Stimulated activated naive CD8-positive, alpha-beta T cell treated with anti-CD3 and anti-CD28 coated beads, Interleukin-15, amount 100 ng/mL, for 72 hours (primary cell): ENCODE measurements around the gene OR51V1.
"Not testable (repeated sequence)": the region's sequence is repeated elsewhere in the genome, so short reads cannot be mapped to it uniquely, and the experiment has no call there.

Experiments used
- ATAC-seq: fragments of 150-1000 bp; cut with Tn5 transposase; 2 replicates; pipeline ENCODE4 v1.10.0; 2021; ENCODE audit warnings: mild to moderate bottlenecking, moderate library complexity
- DNase-seq, 2 donors: peaks; one replicate each; pipeline ENCODE4 v3.0.0; 2021 to 2022
- H3K27ac Mint-ChIP-seq, 2 donors: one replicate each; pipeline ENCODE4 v1.8.0; 2022; ENCODE audit warnings: mild to moderate bottlenecking in 2 of 2, mixed read lengths in 2 of 2, moderate library complexity in 2 of 2
- H3K27me3 Mint-ChIP-seq: one replicate; pipeline ENCODE4 v1.8.0; 2022; ENCODE audit warnings: mixed read lengths
- H3K4me1 Mint-ChIP-seq: one replicate; pipeline ENCODE4 v1.8.0; 2022; ENCODE audit warnings: mild to moderate bottlenecking, mixed read lengths
- H3K4me3 Mint-ChIP-seq, 2 donors: one replicate each; pipeline ENCODE4 v1.8.0; 2022; ENCODE audit warnings: mild to moderate bottlenecking in 2 of 2, mixed read lengths in 2 of 2, moderate library complexity in 1 of 2
- H3K9me3 Mint-ChIP-seq, 2 donors: one replicate each; pipeline ENCODE4 v1.8.0; 2022; ENCODE audit warnings: mixed read lengths in 2 of 2

Gene OR51V1, protein sequence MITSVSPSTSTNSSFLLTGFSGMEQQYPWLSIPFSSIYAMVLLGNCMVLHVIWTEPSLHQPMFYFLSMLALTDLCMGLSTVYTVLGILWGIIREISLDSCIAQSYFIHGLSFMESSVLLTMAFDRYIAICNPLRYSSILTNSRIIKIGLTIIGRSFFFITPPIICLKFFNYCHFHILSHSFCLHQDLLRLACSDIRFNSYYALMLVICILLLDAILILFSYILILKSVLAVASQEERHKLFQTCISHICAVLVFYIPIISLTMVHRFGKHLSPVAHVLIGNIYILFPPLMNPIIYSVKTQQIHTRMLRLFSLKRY

DNA sequence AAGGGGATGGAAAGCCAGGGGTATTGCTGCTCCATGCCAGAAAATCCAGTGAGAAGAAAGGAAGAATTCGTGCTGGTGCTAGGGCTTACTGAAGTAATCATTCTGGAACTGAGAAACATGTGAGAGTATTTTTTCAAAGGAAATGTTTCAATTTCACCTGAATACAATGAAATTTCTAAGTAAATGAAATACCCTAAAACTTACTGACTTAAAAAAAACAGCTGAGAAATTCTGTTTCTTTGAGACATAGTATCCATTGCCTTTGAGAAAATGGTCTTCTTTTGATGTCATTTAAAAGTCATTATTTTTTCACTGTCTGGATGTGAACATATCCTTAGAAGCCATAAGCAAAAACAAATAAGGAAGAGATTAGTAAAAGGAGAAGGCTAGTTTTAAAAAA is at the start of gene OR51V1:
Gene OR51V1 (minus strand): TSS at position 101 of the 400 bp plus-strand sequence. CDS start 0 bp downstream, at position 101.
- ATAC-seq = no peak
- no peak for DNase-seq
- Mint-ChIP-seq H3K9me3 (no peaks in the 10 kb centered on the region), H3K27ac (no peak within 1 kb of the TSS), H3K4me3 (no peak within 1 kb of the TSS), H3K4me1 (no peaks in the 10 kb centered on the region), H3K27me3 (peaks cover 9% of the 10 kb centered on the region)

DNA sequence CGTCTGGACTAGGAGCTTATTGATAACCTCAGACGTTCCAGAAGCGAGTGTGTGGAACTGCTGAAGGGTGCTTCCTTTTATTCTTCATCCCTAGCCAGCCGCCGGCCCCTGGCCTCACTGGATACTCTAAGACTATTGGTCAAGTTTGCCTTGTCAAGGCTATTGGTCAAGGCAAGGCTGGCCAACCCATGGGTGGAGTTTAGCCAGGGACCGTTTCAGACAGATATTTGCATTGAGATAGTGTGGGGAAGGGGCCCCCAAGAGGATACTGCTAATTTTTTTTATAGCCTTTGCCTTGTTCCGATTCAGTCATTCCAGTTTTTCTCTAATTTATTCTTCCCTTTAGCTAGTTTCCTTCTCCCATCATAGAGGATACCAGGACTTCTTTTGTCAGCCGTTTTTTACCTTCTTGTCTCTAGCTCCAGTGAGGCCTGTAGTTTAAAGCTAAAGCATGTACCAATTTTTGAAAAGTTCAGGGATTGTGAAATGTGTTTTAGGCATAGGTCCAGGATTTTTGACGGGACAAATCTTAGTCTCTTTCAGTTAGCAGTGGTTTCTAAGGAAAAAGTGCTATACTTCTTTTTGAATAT is 49.4 kb upstream of the OR51V1 start, which contains the start of gene HBG1:
Gene HBG1 (minus strand): TSS at position 51 of the 590 bp plus-strand sequence. CDS start 53 bp downstream, outside the sequence.
- not testable (repeated sequence) for H3K27me3 Mint-ChIP-seq, H3K4me3 Mint-ChIP-seq, ATAC-seq, H3K9me3 Mint-ChIP-seq, H3K4me1 Mint-ChIP-seq, H3K27ac Mint-ChIP-seq, DNase-seq

DNA sequence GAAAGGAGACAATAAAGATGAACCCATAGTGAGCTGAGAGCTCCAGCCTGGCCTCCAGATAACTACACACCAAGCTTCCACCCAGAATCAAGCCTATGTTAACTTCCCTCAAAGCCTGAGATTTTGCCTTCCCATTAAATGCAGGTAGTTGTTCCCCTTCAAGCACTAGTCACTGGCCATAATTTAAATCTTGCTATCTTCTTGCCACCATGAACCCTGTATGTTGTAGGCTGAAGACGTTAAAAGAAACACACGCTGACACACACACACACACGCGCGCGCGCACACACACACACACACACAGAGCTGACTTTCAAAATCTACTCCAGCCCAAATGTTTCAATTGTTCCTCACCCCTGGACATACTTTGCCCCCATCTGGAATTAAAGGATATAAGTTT is 48.0 kb upstream of the OR51V1 start:
- H3K27me3 Mint-ChIP-seq, H3K9me3 Mint-ChIP-seq, DNase-seq, H3K27ac Mint-ChIP-seq, ATAC-seq, H3K4me3 Mint-ChIP-seq, H3K4me1 Mint-ChIP-seq: not testable (repeated sequence)

DNA sequence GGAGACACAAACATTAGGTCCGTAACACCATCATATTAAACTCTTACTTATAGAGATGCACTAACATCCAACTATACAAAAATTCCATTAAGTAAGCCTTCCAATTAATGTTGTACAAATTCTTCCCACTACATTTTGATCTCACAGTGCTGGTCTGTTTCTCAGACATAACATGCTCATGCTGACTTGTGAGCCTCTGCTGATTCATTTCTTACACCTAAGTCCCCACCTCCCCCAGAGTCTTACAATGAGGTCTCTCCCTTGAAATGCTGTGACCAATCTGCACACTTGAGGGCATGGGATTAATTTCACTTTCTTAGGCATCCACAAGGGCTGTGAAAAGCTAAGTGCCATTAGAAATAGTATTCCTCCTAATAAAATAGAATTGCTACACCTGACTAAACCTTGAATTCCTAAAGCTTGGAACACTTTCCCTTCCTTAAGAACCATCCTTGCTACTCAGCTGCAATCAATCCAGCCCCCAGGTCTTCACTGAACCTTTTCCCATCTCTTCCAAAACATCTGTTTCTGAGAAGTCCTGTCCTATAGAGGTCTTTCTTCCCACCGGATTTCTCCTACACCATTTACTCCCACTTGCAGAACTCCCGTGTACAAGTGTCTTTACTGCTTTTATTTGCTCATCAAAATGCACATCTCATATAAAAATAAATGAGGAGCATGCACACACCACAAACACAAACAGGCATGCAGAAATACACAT is 47.1 kb upstream of the OR51V1 start:
- no peak overlapping the region for H3K4me3 Mint-ChIP-seq
- ATAC-seq = no peak
- no peaks in the 10 kb centered on the region for H3K9me3 Mint-ChIP-seq
- H3K27ac Mint-ChIP-seq = no peak overlapping the region
- no peaks in the 10 kb centered on the region for H3K4me1 Mint-ChIP-seq
- peaks cover 7% of the 10 kb centered on the region for H3K27me3 Mint-ChIP-seq
- DNase-seq = no peak

DNA sequence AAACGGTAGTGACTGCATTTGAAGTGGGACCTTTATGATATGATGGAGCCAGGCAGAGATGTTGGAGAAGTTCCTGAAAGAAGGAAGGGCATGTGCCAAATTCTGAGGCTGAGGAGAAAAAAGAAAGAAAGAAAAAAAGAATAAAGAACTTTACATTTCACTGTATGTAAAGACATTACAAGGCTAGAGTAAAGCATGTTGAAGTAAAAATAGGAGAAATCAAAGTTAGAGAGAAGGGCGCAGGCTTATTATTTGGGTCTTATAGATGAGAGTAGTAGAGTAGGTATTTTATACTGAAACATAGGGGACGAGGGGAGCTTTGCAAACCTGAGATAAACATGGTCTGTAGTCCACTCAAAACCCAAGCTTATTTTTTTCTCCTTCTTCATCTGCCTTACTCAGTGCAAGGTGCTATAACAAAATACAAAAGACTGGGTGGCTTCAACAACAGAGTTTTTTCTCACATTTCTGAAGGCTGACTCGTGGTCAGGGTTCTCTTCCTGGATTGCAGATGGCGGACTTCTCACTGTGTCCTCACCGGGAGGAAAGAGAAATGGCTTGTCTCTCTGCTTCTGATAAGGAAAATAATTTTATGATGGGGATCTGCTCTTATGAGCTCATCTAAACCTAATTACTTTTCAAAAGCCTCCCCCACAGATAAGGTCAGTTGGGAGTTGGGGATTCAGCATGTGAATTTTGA is 46.4 kb upstream of the OR51V1 start:
- H3K27me3 Mint-ChIP-seq = peaks cover 7% of the 10 kb centered on the region
- no peaks in the 10 kb centered on the region for H3K4me1 Mint-ChIP-seq
- no peak overlapping the region for H3K4me3 Mint-ChIP-seq
- DNase-seq (no peak), ATAC-seq (no peak)
- H3K27ac Mint-ChIP-seq = no peak overlapping the region
- no peaks in the 10 kb centered on the region for H3K9me3 Mint-ChIP-seq

DNA sequence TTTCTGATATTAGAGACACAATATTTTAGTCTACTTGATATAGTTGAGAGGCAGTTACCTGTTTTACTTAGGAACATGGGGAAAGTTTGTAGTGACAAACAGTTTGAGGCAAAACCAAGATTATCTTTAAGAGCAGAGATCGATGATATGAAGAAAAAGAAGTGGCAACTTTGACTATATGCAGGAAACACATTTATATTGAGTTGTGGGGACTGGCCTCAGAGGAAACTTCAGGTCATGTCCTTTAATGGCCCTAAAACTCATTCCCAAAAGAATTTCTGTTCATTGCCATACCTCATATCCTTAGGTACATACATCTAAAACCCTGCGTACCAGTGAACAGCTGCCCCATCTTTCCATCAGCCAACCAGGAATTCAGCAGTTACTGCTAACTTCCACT is 44.7 kb upstream of the OR51V1 start:
- Mint-ChIP-seq H3K4me1 (no peaks in the 10 kb centered on the region), H3K4me3 (no peak overlapping the region), H3K27me3 (peaks cover 9% of the 10 kb centered on the region), H3K27ac (no peak overlapping the region), H3K9me3 (no peaks in the 10 kb centered on the region)
- ATAC-seq (no peak), DNase-seq (no peak)

DNA sequence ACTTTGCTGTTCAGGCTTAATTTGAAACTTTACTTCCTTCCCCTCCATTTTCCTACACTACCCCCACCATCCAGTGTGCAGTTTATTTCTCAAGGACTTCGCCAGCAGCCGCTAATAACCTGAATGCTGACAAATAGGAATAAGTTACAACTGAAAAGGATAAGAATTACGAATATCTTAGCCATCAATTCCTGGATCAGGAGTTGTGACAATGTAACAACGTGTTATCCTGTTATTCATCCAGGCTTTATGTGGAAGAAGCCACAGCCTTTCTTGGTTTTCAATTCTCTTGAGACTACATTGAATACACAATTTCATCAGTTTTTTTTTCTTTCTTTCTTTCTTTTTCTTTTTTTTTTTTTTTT is 43.3 kb upstream of the OR51V1 start:
- H3K4me1 Mint-ChIP-seq = no peaks in the 10 kb centered on the region
- ATAC-seq (no peak), DNase-seq (no peak)

DNA sequence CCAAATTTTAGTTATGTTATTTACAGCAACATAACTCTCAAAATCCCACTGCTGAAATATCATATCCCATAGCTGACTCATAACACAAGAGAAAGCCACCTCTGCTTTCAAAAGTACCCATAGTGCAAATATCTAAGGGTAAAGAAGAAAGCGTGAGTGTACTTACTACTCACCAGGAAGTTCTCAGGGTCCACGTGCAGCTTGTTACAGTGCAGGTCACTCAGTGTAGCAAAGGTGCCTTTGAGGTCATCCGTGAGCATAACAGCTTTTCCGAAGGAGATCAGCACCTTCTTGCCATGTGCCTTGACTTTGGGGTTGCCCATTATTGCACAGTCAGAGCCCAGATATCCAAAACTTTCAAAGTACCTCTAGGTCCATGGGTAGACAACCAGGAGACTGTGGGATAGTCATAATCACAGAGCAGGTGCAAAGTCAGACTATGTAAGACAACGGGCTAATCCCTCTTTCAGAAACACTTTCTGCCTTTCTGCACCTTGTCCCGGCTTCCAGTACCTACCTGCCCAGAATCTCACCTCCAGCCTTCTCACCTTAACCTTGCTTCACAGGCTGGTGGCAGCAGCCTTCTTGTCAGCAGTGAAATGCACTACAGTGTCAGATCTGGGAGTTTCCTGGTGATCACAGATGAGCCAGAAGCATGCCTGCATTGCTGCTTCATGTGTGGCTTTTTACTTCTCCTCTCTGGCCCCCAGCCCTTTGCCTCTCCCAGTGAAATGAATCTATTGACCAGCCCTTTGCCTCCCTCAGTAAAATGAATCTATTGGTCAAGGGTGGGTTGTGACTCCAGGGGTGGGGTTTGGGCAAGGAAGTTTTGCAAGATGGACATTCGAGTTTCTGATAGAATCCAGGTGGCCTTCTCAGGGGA is 42.7 kb upstream of the OR51V1 start:
- Mint-ChIP-seq H3K27me3 (peaks cover 22% of the 10 kb centered on the region), H3K4me1 (no peaks in the 10 kb centered on the region), H3K27ac (no peak overlapping the region), H3K9me3 (no peaks in the 10 kb centered on the region), H3K4me3 (no peak overlapping the region)
- DNase-seq = no peak
- no peak for ATAC-seq

More for the DNA sequence above, 43.3 kb upstream of the OR51V1 start:
- Mint-ChIP-seq H3K9me3 (no peaks in the 10 kb centered on the region), H3K27ac (no peak overlapping the region), H3K4me3 (no peak overlapping the region), H3K27me3 (peaks cover 16% of the 10 kb centered on the region)

DNA sequence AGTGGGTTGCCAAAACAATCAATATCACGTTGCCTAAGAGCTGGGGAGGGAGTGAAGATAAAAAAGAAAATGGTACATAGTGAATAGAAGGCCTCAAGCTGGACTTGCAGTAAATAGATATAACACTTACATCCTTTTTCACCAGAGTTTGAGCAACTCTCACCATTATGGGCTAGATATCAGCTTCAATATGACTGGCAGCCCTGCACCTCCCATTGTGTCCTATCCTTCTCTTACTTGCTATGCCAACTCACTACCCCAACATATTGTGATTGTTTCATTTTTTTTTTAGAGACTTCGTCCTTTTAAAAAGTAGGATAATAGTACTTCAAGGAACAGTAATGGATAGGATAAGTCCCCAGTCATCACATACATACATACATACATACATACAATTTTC is 41.7 kb upstream of the OR51V1 start:
- H3K9me3 Mint-ChIP-seq = no peaks in the 10 kb centered on the region
- no peak overlapping the region for H3K4me3 Mint-ChIP-seq
- no peak for DNase-seq
- no peak overlapping the region for H3K27ac Mint-ChIP-seq
- H3K4me1 Mint-ChIP-seq = no peaks in the 10 kb centered on the region
- peaks cover 22% of the 10 kb centered on the region for H3K27me3 Mint-ChIP-seq
- ATAC-seq = no peak

DNA sequence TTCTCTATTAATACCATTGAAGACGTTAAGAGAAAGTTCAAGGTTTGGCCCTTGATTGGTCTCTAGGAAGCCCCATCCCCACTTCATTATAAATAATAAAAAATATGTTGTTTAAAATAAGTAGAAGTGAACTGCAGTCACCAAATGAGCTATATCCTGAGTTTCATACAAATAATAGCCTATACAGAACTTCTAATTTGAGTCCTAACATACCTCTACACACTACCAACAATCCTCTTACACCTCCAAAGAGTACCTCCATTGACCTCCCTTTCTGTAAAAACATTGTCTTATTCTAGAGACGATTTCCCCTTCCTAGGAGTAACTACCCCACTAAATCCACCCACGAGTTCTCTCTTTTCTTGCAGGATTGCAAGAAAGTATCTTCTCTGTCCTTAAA is 41.0 kb upstream of the OR51V1 start:
- no peak overlapping the region for H3K4me3 Mint-ChIP-seq
- H3K9me3 Mint-ChIP-seq = no peaks in the 10 kb centered on the region
- H3K4me1 Mint-ChIP-seq = no peaks in the 10 kb centered on the region
- no peak for DNase-seq
- ATAC-seq = no peak
- H3K27me3 Mint-ChIP-seq = peaks cover 22% of the 10 kb centered on the region
- H3K27ac Mint-ChIP-seq = no peak overlapping the region

DNA sequence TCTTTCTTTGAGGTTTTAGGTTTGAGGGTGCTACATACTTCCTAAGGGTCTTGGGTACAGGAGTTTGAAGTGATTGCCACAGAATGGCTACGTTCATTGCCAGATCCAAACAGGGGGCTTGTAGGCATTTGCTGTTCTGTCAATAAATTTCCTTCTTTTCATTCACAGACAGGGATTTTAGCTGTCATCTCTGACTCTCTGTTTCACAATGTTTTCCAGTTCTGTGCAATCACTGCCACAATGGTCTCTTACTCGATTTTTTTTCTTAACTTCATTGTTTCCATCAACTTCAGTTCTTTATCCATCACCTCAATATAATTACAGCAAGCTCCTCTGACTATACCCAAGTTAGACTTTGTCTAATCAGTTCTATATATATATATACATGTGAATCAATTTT is 40.0 kb upstream of the OR51V1 start:
- ATAC-seq (no peak), DNase-seq (no peak)
- H3K4me1 Mint-ChIP-seq = no peaks in the 10 kb centered on the region
- no peak overlapping the region for H3K27ac Mint-ChIP-seq
- no peak overlapping the region for H3K4me3 Mint-ChIP-seq
- no peaks in the 10 kb centered on the region for H3K9me3 Mint-ChIP-seq
- peaks cover 26% of the 10 kb centered on the region for H3K27me3 Mint-ChIP-seq

DNA sequence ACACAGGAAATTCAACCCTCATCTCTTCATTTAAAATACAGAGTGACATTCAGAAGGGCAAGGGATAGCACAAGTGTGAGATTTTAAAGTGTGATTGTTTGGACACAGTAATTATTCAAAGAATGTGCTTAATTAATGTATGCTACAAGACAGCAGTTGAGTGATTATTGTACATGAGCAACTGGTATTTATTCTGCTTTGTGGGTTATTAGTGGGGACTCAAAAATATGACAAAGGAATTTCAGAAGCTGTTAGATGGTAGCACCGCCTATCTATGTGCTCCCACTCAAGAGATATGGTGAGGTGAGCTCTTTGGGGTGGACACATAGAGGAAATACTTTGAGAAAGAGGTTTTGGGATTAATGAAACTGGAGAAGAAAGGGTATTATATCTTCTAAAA is 39.6 kb upstream of the OR51V1 start:
- ATAC-seq = no peak
- Mint-ChIP-seq H3K4me1 (no peaks in the 10 kb centered on the region), H3K27ac (no peak overlapping the region), H3K27me3 (peaks cover 27% of the 10 kb centered on the region), H3K9me3 (no peaks in the 10 kb centered on the region), H3K4me3 (no peak overlapping the region)
- DNase-seq = no peak

DNA sequence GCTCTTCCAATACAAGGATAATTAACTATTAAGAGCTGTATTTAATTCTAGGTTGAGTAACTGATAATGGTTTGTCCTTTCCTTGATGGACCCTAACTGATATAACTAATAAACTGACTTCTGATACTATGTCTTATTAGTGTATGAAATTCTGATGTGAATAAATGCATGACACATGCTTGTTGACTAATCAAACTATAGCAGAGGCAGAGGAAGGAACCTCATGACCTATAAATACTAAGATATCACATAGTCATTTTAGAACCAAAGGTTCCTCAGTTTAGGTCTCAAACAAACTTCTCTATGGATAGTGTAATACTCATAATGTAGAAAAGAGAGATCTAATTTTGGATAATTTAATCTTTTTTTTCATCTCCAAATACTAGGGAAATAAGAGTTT is 38.6 kb upstream of the OR51V1 start:
- H3K9me3 Mint-ChIP-seq = no peaks in the 10 kb centered on the region

DNA sequence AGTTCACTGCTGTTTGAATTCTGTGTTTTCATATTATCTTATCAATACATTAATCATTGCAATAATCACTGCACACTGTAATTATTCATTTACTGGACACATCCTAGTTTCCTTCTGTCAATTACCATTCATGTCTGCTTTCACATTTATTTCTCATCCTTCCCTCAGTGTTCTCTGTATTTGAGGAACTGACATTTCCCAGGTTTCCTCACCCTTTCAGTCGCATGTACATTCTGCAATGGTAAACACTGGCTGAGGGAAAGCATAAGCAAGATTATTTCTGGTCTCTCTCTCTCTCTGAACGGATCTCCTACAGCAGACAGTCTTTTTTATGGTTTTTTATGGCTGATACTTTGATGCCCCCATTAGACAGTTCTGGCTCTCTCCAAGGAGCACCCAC is 38.0 kb upstream of the OR51V1 start:
- no peak overlapping the region for H3K4me3 Mint-ChIP-seq
- H3K9me3 Mint-ChIP-seq = no peaks in the 10 kb centered on the region
- no peak overlapping the region for H3K27ac Mint-ChIP-seq
- H3K4me1 Mint-ChIP-seq = no peaks in the 10 kb centered on the region
- DNase-seq = no peak
- no peak for ATAC-seq
- peaks cover 29% of the 10 kb centered on the region for H3K27me3 Mint-ChIP-seq

More for the DNA sequence above, 38.6 kb upstream of the OR51V1 start:
- Mint-ChIP-seq H3K4me1 (no peaks in the 10 kb centered on the region), H3K4me3 (no peak overlapping the region), H3K27ac (no peak overlapping the region), H3K27me3 (peaks cover 29% of the 10 kb centered on the region)
- ATAC-seq (no peak), DNase-seq (no peak)

DNA sequence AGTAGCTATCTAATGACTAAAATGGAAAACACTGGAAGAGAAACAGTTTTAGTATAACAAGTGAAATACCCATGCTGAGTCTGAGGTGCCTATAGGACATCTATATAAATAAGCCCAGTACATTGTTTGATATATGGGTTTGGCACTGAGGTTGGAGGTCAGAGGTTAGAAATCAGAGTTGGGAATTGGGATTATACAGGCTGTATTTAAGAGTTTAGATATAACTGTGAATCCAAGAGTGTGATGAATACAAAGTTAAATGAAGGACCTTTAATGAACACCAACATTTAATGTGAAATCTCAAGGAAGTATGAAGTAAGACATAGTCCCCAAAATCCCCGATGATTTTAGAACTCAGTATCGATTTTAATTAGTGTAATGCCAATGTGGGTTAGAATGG is 36.9 kb upstream of the OR51V1 start:
- peaks cover 29% of the 10 kb centered on the region for H3K27me3 Mint-ChIP-seq
- no peak overlapping the region for H3K4me3 Mint-ChIP-seq
- no peaks in the 10 kb centered on the region for H3K4me1 Mint-ChIP-seq
- H3K27ac Mint-ChIP-seq = no peak overlapping the region
- DNase-seq (no peak), ATAC-seq (no peak)
- H3K9me3 Mint-ChIP-seq = no peaks in the 10 kb centered on the region
